Prostate gland (tissue), 2 donors: ENCODE data around the gene TRPM3.

ENCODE experiments used
- CTCF ChIP-seq, 4 experiments: fragments of 200-600 bp in 2 of 4; fragments of 450-650 bp in 2 of 4; sonication (generic) in 2 of 4; IDR thresholded peaks; 1 replicate in 3 of 4; 2 replicates in 1 of 4; pipeline ENCODE4 v1.5.1; 2016 to 2019; ENCODE audit warnings: antibody characterized with exemption in 4 of 4, mild to moderate bottlenecking in 2 of 4, moderate library complexity in 2 of 4
- POLR2A ChIP-seq: fragments of 450-650 bp; IDR thresholded peaks from one replicate; pipeline ENCODE4 v1.6.1; 2016; ENCODE audit warnings: antibody characterized with exemption, mild to moderate bottlenecking
- POLR2AphosphoS5 ChIP-seq: sonication (generic); formaldehyde crosslinking; IDR thresholded peaks from one replicate; pipeline ENCODE4 v1.6.1; 2017; ENCODE audit warnings: antibody characterized with exemption

GRCh38 chr9:70668751-70669150, 452.7 kb downstream of the TRPM3 start:
- TF ChIP-seq CTCF (IDR thresholded peaks at IDR 0.05) (no peak), POLR2A (no peak), POLR2AphosphoS5 (no peak)
